Measurements from ENCODE around the gene GMPR.

GRCh38 chr6:16278750-16279149, 40.4 kb downstream of the GMPR start:
- TF ChIP-seq EZH2phosphoT487 (conservative IDR thresholded peaks at IDR 0.05; ENCODE audit: low read length) (no peak), CTCF (IDR thresholded peaks at IDR 0.05; ENCODE audit: insufficient read depth, low read length, poor library complexity, severe bottlenecking) (no peak)

Data from SU-DHL-6 (cell line).